HCT116 (cell line): Measurements from ENCODE around the gene MUC3A. TPM values are rescaled to one million over a fixed set of nuclear protein-coding genes. Genes with fewer than 3 reads are reported as not detected.

Experiments
- ATAC-seq: fragments of 200-7000 bp; cut with Tn5 transposase; 2 replicates; pipeline ENCODE4 v1.9.1; 2020; ENCODE audit warnings: mild to moderate bottlenecking, moderate library complexity
- BruUV-seq: library from RNA; stranded (reverse); fragments of 400-500 nt; replicated peaks from 2 replicates; lab custom pipeline; 2021; lab: Mats Ljungman, UMichigan
- CTCF ChIA-PET: fragments of 300-600 bp; sonication (Branson Sonifier 250); formaldehyde crosslinking; loops from one replicate; lab custom pipeline; 2021; ENCODE audit warnings: antibody characterized with exemption; lab: Charles Lee
- POLR2A ChIA-PET: fragments of 300-600, 350-600 bp; sonication (Branson Sonifier 250); formaldehyde crosslinking; loops from one replicate; lab custom pipeline; 2021; ENCODE audit warnings: antibody characterized with exemption; lab: Charles Lee
- RAD21 ChIA-PET, 2 experiments: fragments of 300-600 bp; sonication (Branson Sonifier 250); formaldehyde crosslinking; loops; one replicate each; lab custom pipeline; 2023; ENCODE audit warnings: low total read pairs in 2 of 2; ENCODE audit not compliant: uncharacterized antibody in 2 of 2, unreplicated experiment in 2 of 2, low non-redundant PET in 1 of 2; lab: Charles Lee
- DNase-seq: peaks from one replicate; pipeline ENCODE4 v3.0.0-alpha.2; 2010; ENCODE audit warnings: low read depth, low spot score
- H2AFZ ChIP-seq: fragments of 200-600 bp; shearing (Covaris generic), sonication (generic); 2 replicates; pipeline ENCODE4 v1.6.1; 2017; ENCODE audit warnings: low read depth, mixed run types, mixed read lengths, antibody characterized with exemption, low read length; ENCODE audit not compliant: poor library complexity, severe bottlenecking
- H3K27ac ChIP-seq: 2 replicates; pipeline ENCODE4 v1.5.1; 2012; ENCODE audit warnings: low read depth, low read length
- H3K27me3 ChIP-seq: fragments of 200-600 bp; sonication (generic); 2 replicates; pipeline ENCODE4 v1.6.1; 2016; ENCODE audit warnings: mixed run types, low read length, mixed read lengths; ENCODE audit not compliant: insufficient read depth
- H3K36me3 ChIP-seq, 2 experiments: fragments of 200-500 bp in 1 of 2; fragments of 200-600 bp in 1 of 2; sonication (Bioruptor generic) in 1 of 2; sonication (generic) in 1 of 2; 2 replicates each; pipeline versions ENCODE4 v1.5.1 to v1.6.1; 2014 to 2016; ENCODE audit warnings: low read length in 2 of 2, inconsistent platforms in 1 of 2, mixed read lengths in 1 of 2, mixed run types in 1 of 2; ENCODE audit not compliant: insufficient read depth in 2 of 2, control insufficient read depth in 1 of 2
- H3K4me1 ChIP-seq, 2 experiments: fragments of 200-600 bp in 1 of 2; sonication (generic) in 1 of 2; 2 replicates each; pipeline versions ENCODE4 v1.5.1 to v1.6.1; 2012 to 2017; ENCODE audit warnings: low read length in 2 of 2, inconsistent platforms in 1 of 2, mild to moderate bottlenecking in 1 of 2, mixed read lengths in 1 of 2, mixed run types in 1 of 2, moderate library complexity in 1 of 2; ENCODE audit not compliant: insufficient read depth in 2 of 2, control insufficient read depth in 1 of 2
- H3K4me2 ChIP-seq: fragments of 200-600 bp; sonication (generic); 2 replicates; pipeline ENCODE4 v1.6.1; 2017; ENCODE audit warnings: mixed run types, low read length, mixed read lengths
- H3K4me3 ChIP-seq, 2 experiments: fragments of 200-600 bp in 1 of 2; sonication (generic) in 1 of 2; replicated peaks in 1 of 2; 2 replicates each; pipeline ENCODE4 v1.5.1; 2011 to 2016; ENCODE audit warnings: low read length in 2 of 2, control low read depth in 1 of 2, low read depth in 1 of 2, mild to moderate bottlenecking in 1 of 2, mixed read lengths in 1 of 2, mixed run types in 1 of 2
- H3K79me2 ChIP-seq: fragments of 200-600 bp; sonication (generic); 2 replicates; pipeline ENCODE4 v1.6.1; 2017; ENCODE audit warnings: mild to moderate bottlenecking, mixed run types, low read length, moderate library complexity, mixed read lengths; ENCODE audit not compliant: insufficient read depth
- H3K9ac ChIP-seq: fragments of 200-600 bp; sonication (generic); 2 replicates; pipeline ENCODE4 v1.6.1; 2016; ENCODE audit warnings: low read length, mixed read lengths
- H3K9me2 ChIP-seq: fragments of 200-600 bp; sonication (generic), shearing (Covaris generic); 2 replicates; pipeline ENCODE4 v1.6.1; 2017; ENCODE audit warnings: mixed run types, mild to moderate bottlenecking, moderate library complexity; ENCODE audit not compliant: insufficient read depth
- H3K9me3 ChIP-seq, 2 experiments: fragments of 200-500 bp in 1 of 2; fragments of 200-600 bp in 1 of 2; sonication (Bioruptor generic) in 1 of 2; sonication (generic) in 1 of 2; 2 replicates each; pipeline ENCODE4 v1.6.1; 2014 to 2017; ENCODE audit warnings: low read length in 2 of 2, mixed read lengths in 2 of 2, inconsistent platforms in 1 of 2, low read depth in 1 of 2, mild to moderate bottlenecking in 1 of 2, mixed run types in 1 of 2, moderate library complexity in 1 of 2; ENCODE audit not compliant: control insufficient read depth in 1 of 2, insufficient read depth in 1 of 2
- H4K20me1 ChIP-seq: fragments of 200-600 bp; sonication (generic), shearing (Covaris generic); 2 replicates; pipeline ENCODE4 v1.6.1; 2017; ENCODE audit warnings: mixed run types, mild to moderate bottlenecking, moderate library complexity; ENCODE audit not compliant: insufficient read depth
- CEBPB ChIP-seq: IDR thresholded peaks from 2 replicates; pipeline ENCODE4 v1.6.1; 2012; ENCODE audit warnings: low read depth
- intact Hi-C: fragments of 100-400 bp; cut with micrococcal nuclease; formaldehyde crosslinking; loops from 2 replicates; pipeline ENCODE4 v1.10.0; 2022
- total RNA-seq: library from RNA; stranded (reverse); gene quantifications from one replicate; pipeline ENCODE4 v1.2.1, GENCODE V29; 2021; ENCODE audit not compliant: unreplicated experiment
- TF ChIP-seq, protein P1 (sequence below), 3 experiments: fragments of 200-600 bp in 1 of 3; sonication (generic) in 1 of 3; IDR thresholded peaks in 2 of 3; conservative IDR thresholded peaks in 1 of 3; 2 replicates each; pipeline ENCODE4 v1.5.1; 2012 to 2017; ENCODE audit warnings: low read depth in 2 of 3, low read length in 2 of 3, antibody characterized with exemption in 1 of 3, borderline replicate concordance in 1 of 3, control low read depth in 1 of 3, mild to moderate bottlenecking in 1 of 3, mixed read lengths in 1 of 3, mixed run types in 1 of 3, moderate library complexity in 1 of 3; ENCODE audit not compliant: insufficient read depth in 1 of 3

MUC3A gene
- total RNA-seq, 1 experiment from 2014 or later: 30.8 TPM

DNA sequence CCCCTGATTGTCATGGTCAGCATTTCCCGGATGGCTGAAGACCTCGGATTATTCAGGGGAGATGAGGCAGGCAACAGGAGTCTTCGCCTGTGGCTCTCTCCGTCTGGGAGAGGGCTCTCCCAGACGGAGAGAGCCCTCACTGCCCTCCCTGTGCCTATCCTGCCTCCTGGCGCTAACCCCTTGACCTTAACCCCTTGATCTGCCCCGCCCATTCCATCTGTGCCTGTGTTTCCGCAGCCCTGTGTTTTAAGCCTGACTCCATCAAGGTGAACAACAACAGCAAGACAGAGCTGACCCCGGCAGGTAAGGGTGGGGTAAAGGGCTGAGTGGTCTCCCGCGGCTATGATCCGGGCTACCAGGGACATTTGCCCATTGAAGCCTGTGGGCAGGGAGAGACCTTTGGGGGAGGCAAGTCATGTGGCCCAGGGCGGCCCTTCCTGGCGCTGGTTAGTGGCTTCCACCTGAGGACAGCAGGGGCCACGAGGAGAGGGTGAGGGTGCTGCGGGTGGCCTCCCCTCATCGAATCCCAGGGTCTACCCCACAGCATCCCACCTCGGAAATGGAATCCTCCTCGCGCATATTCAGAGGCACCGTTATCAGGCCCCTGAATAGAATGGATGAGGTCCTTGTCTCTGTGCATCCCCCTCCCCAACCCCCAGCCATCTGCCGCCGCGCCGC is 15.8 kb downstream of the MUC3A start:
- peak overlapping the region; percentile 63 for H3K9ac ChIP-seq
- H3K4me3 ChIP-seq: peak overlapping the region; percentile 58 to 63
- DNase-seq (no peak), ATAC-seq (no peak)
- intact Hi-C loops: loop anchor here (5.0 to 10.0 kb wide), 2 partner anchors 112 to 230 kb away; no protein-coding TSS in a partner anchor
- H3K27me3 ChIP-seq: peaks cover 33% of the 10 kb centered on the region; the same call in 1 of the 2 replicates
- ChIA-PET RAD21 (no interaction called here), CTCF (interaction anchor here (1.0 to 1.3 kb wide), 3 partner anchors 10 to 13 kb away, joined by 3 to 7 read pairs (median 5); no protein-coding TSS in a partner anchor), POLR2A (no interaction called here)
- no peak for TF ChIP-seq CEBPB
- TF ChIP-seq, protein P1, sequence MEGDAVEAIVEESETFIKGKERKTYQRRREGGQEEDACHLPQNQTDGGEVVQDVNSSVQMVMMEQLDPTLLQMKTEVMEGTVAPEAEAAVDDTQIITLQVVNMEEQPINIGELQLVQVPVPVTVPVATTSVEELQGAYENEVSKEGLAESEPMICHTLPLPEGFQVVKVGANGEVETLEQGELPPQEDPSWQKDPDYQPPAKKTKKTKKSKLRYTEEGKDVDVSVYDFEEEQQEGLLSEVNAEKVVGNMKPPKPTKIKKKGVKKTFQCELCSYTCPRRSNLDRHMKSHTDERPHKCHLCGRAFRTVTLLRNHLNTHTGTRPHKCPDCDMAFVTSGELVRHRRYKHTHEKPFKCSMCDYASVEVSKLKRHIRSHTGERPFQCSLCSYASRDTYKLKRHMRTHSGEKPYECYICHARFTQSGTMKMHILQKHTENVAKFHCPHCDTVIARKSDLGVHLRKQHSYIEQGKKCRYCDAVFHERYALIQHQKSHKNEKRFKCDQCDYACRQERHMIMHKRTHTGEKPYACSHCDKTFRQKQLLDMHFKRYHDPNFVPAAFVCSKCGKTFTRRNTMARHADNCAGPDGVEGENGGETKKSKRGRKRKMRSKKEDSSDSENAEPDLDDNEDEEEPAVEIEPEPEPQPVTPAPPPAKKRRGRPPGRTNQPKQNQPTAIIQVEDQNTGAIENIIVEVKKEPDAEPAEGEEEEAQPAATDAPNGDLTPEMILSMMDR (IDR thresholded peaks at IDR 0.05 in 2 of 3, conservative IDR thresholded peaks at IDR 0.05 in 1 of 3; ENCODE audit: borderline replicate concordance in 1 of 3, insufficient read depth in 1 of 3, low read depth in 2 of 3, low read length in 2 of 3): no peak
- no peaks in the 10 kb centered on the region for H3K9me3 ChIP-seq
- no TSS peak for BruUV-seq
- H4K20me1 ChIP-seq: no peaks in the 10 kb centered on the region
- peak overlapping the region; percentile 61; the same call in 1 of the 2 replicates for H3K27ac ChIP-seq
- peaks cover 6 to 23% of the 10 kb centered on the region in 2 experiments; a peak in 3 of 4 replicates for H3K4me1 ChIP-seq
- H3K9me2 ChIP-seq: no peaks in the 10 kb centered on the region
- peak overlapping the region; percentile 82 for H3K4me2 ChIP-seq
- peak overlapping the region; percentile 96 for H2AFZ ChIP-seq
- no peaks in the 10 kb centered on the region for H3K36me3 ChIP-seq
- no peaks in the 10 kb centered on the region for H3K79me2 ChIP-seq
